ENCODE measurements around the gene RAD9A.

RAD9A gene
- total RNA-seq = 21.6 to 30.5 (median 26.9) reads per million in 4 donors

- DNase-seq = peak; percentile 92 to 96 (median 93)
These were observed at the start of gene RAD9A for GRCh38 chr11:67391304-67392182. TSS of gene RAD9A (plus strand) at chr11:67391986. CDS start at chr11:67392045, 59 bp downstream.

- DNase-seq = peak in 1 of 5 donors; percentile 31
These were observed 47.5 kb upstream of the RAD9A start for GRCh38 chr11:67344264-67344663.

GRCh38 chr11:67345247-67345919 is 46.4 kb upstream of the RAD9A start:
- no peak for DNase-seq

GRCh38 chr11:67345920-67346819 is 45.6 kb upstream of the RAD9A start:
- DNase-seq = peak in 1 of 5 donors; percentile 46

GRCh38 chr11:67347964-67348749 is 43.6 kb upstream of the RAD9A start:
- DNase-seq = no peak

GRCh38 chr11:67349036-67349435 is 42.8 kb upstream of the RAD9A start:
- no peak for DNase-seq

GRCh38 chr11:67349457-67349856 is 42.3 kb upstream of the RAD9A start:
- no peak for DNase-seq

- no peak for DNase-seq
These were observed 41.8 kb upstream of the RAD9A start for GRCh38 chr11:67349928-67350465.

- peak; percentile 44 to 78 (median 59) for DNase-seq
These were observed 40.3 kb upstream of the RAD9A start for GRCh38 chr11:67351275-67352005.

- DNase-seq = peak in 4 of 5 donors; percentile 44 to 83 (median 56)
These were observed 39.1 kb upstream of the RAD9A start for GRCh38 chr11:67352546-67353316.

- DNase-seq = peak; percentile 89 to 96 (median 92)
These were observed 38.3 kb upstream of the RAD9A start, which contains the start of gene POLD4 for GRCh38 chr11:67353317-67354074. TSS of gene POLD4 (minus strand) at chr11:67353546. CDS start at chr11:67353399, 147 bp downstream.

GRCh38 chr11:67354075-67355022 is 37.4 kb upstream of the RAD9A start:
- DNase-seq = no peak

- no peak for DNase-seq
These were observed 36.6 kb upstream of the RAD9A start for GRCh38 chr11:67355023-67355793.

- DNase-seq = no peak
These were observed 35.9 kb upstream of the RAD9A start for GRCh38 chr11:67355794-67356386.

GRCh38 chr11:67356387-67356863 is 35.4 kb upstream of the RAD9A start:
- no peak for DNase-seq

GRCh38 chr11:67356864-67357561 is 34.8 kb upstream of the RAD9A start:
- peak; percentile 36 to 70 (median 57) for DNase-seq

Measured in T-helper 1 cell (primary cell).